DND-41 (cell line): ENCODE data around the gene GPATCH8.

Experiments used
- CTCF ChIP-seq: IDR thresholded peaks from 2 replicates; pipeline ENCODE4 v1.5.1; 2012; ENCODE audit warnings: borderline replicate concordance, low read length, moderate library complexity, mild to moderate bottlenecking; ENCODE audit not compliant: poor library complexity, severe bottlenecking; ENCODE audit errors: extremely low read depth
- EZH2 ChIP-seq: IDR thresholded peaks from 3 replicates; pipeline ENCODE4 v1.6.1; 2012; ENCODE audit warnings: borderline replicate concordance, low read depth, mild to moderate bottlenecking, moderate library complexity, low read length, inconsistent platforms; ENCODE audit not compliant: severe bottlenecking

DNA sequence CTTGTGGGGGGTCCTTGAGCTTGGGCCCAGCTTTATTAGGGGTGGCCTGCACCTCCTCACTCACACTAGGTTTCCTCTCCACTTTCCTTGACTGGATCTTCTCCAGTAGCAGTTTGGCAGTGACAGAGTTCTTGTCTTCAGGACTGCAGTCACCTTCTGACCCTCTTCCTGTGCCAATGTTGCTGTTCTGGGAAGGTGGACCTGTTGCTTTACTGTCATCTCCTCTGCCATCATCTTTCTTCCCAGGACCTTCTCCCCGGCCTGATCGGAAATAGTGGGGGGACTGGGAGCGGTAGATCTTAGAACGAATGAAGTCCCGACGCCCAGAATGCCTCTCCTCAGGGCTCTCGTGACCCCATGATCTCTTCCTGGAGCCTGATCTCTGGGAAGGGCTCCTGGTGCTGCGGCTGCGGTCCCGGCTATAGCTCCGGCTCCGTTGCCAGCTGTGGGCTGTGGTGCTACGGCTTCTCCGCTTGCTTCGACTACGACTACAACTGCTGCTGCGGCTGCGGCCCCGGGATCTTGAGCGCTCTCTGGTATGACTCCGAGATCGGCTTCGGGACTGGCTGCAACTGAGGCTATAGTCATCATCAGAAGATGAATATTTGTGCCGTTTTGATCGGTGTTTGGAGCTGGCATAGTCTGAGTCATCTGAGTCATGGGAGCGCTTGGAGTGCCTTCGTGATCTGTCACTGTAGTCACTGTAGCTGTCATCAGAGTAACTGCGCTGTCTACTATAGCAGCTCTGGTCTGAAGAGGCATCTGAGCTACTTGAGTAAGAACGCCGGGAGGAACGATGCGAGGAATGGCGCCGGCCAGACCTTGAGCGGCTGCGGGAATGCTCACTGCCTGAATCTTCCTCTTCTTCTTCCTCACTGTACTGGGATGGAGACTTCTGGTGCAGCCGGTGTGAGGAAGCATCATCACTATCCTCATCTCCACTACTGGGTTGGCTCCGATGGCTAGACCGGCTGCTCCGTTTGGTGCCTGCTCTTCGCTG is 104.2 kb downstream of the GPATCH8 start:
- TF ChIP-seq CTCF (no peak), EZH2 (no peak)
